ENCODE data around the gene TSPAN5. TPM values are rescaled to one million over a fixed set of nuclear protein-coding genes. Genes with fewer than 3 reads are reported as not detected.

Gene TSPAN5
- total RNA-seq, 2 experiments from 2014 or later = 1.8 to 2.8 TPM

DNA sequence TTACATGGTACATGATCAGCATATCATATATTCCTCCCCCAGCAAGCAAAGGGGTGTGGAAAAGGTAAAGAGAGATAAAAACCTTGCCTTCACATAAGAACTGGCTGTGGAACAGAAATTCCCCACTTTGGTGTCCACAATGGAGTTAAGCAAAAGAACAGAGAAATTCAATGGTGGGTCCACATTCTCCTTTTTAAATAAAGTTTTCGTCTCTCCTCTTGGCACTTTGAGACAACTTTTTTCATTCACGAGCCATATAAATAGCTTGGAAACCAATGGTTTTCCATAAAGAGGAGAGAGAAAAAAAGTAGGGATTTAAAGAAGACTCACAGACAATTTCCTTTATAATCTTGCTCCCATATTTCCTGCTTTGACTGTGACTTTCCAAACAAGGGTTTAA, 148.1 kb downstream of the TSPAN5 start:
- H3K27me3 ChIP-seq (ENCODE audit: control insufficient read depth in 1 of 2, insufficient read depth in 2 of 2, low read length in 2 of 2) = no peaks in the 10 kb centered on the region
- ChIA-PET CTCF (interaction anchor here (0.6 kb wide), 1 partner anchor 24 kb away, joined by 5 read pairs; no protein-coding TSS in a partner anchor), POLR2A (no interaction called here)
- no peaks in the 10 kb centered on the region for H3K27me3 Mint-ChIP-seq
- H3K9me3 Mint-ChIP-seq = no peaks in the 10 kb centered on the region
- intact Hi-C loops (cut with DNase I, micrococcal nuclease) = no loop called here
- peaks cover 13% of the 10 kb centered on the region for H3K4me1 Mint-ChIP-seq (ENCODE audit: low read depth)
- no peaks in the 10 kb centered on the region for H3K9me3 ChIP-seq (ENCODE audit: control insufficient read depth in 1 of 2, insufficient read depth in 1 of 2, low read length in 2 of 2)
- TF ChIP-seq, protein P1, sequence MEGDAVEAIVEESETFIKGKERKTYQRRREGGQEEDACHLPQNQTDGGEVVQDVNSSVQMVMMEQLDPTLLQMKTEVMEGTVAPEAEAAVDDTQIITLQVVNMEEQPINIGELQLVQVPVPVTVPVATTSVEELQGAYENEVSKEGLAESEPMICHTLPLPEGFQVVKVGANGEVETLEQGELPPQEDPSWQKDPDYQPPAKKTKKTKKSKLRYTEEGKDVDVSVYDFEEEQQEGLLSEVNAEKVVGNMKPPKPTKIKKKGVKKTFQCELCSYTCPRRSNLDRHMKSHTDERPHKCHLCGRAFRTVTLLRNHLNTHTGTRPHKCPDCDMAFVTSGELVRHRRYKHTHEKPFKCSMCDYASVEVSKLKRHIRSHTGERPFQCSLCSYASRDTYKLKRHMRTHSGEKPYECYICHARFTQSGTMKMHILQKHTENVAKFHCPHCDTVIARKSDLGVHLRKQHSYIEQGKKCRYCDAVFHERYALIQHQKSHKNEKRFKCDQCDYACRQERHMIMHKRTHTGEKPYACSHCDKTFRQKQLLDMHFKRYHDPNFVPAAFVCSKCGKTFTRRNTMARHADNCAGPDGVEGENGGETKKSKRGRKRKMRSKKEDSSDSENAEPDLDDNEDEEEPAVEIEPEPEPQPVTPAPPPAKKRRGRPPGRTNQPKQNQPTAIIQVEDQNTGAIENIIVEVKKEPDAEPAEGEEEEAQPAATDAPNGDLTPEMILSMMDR (IDR thresholded peaks at IDR 0.05) = no peak
- no peak overlapping the region for H3K27ac ChIP-seq (ENCODE audit: low read depth in 1 of 2, low read length in 2 of 2)
- H3K4me3 Mint-ChIP-seq = no peak overlapping the region
- no peak for DNase-seq
- H3K36me3 ChIP-seq (ENCODE audit: insufficient read depth, low read length) = no peaks in the 10 kb centered on the region
- no peak overlapping the region for H3K27ac Mint-ChIP-seq
- no peak for ATAC-seq (ENCODE audit: poor library complexity)
- no peak overlapping the region for H3K4me3 ChIP-seq (ENCODE audit: low read length)
- peaks cover 9% of the 10 kb centered on the region for H3K36me3 Mint-ChIP-seq (ENCODE audit: low read depth)
- H3K4me1 ChIP-seq (ENCODE audit: insufficient read depth, low read length) = peaks cover 8% of the 10 kb centered on the region

DNA sequence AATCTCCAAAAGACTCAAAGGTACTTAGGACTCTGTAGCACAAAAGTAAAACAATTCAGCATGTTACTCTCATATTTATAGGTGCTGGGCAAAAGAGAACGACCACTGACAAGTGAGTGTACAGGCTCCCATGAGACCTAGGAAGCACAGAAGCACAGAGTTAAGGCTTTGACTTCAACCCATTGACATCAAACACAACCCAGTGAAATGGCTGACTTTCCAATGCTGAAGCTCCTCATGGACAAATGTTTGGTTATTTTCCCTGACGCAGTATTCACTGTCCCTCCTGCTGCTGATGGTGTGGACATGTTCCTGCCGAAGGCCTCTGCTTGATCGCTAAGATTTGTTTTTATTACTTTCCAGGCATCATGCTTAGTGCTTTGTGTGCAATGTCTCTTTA, 148.7 kb downstream of the TSPAN5 start:
- peaks cover 3% of the 10 kb centered on the region for H3K4me1 ChIP-seq (ENCODE audit: insufficient read depth, low read length)
- intact Hi-C loops (cut with DNase I, micrococcal nuclease) = no loop called here
- POLR2A ChIA-PET = no interaction called here
- no peak for DNase-seq
- no peaks in the 10 kb centered on the region for H3K9me3 ChIP-seq (ENCODE audit: control insufficient read depth in 1 of 2, insufficient read depth in 1 of 2, low read length in 2 of 2)
- TF ChIP-seq, protein P1 (IDR thresholded peaks at IDR 0.05) = no peak
- no peaks in the 10 kb centered on the region for H3K27me3 ChIP-seq (ENCODE audit: control insufficient read depth in 1 of 2, insufficient read depth in 2 of 2, low read length in 2 of 2)
- H3K27ac Mint-ChIP-seq = no peak overlapping the region
- no peaks in the 10 kb centered on the region for H3K9me3 Mint-ChIP-seq
- CTCF ChIA-PET = no interaction called here
- no peak overlapping the region for H3K4me3 ChIP-seq (ENCODE audit: low read length)
- no peak overlapping the region for H3K27ac ChIP-seq (ENCODE audit: low read depth in 1 of 2, low read length in 2 of 2)
- ATAC-seq (ENCODE audit: poor library complexity) = no peak
- no peaks in the 10 kb centered on the region for H3K36me3 ChIP-seq (ENCODE audit: insufficient read depth, low read length)
- peaks cover 10% of the 10 kb centered on the region for H3K4me1 Mint-ChIP-seq (ENCODE audit: low read depth)
- peaks cover 9% of the 10 kb centered on the region for H3K36me3 Mint-ChIP-seq (ENCODE audit: low read depth)
- no peaks in the 10 kb centered on the region for H3K27me3 Mint-ChIP-seq
- H3K4me3 Mint-ChIP-seq = no peak overlapping the region

GRCh38 chr4:98508829-98509598, 149.4 kb downstream of the TSPAN5 start:
- intact Hi-C loops (cut with DNase I, micrococcal nuclease) = no loop called here
- ATAC-seq (ENCODE audit: poor library complexity) (no peak), DNase-seq (no peak)
- peaks cover 10% of the 10 kb centered on the region for H3K4me1 Mint-ChIP-seq (ENCODE audit: low read depth)
- H3K36me3 Mint-ChIP-seq (ENCODE audit: low read depth) = peaks cover 9% of the 10 kb centered on the region
- no peaks in the 10 kb centered on the region for H3K9me3 Mint-ChIP-seq
- Histone ChIP-seq H3K4me3 (ENCODE audit: low read length) (no peak overlapping the region), H3K27me3 (ENCODE audit: control insufficient read depth in 1 of 2, insufficient read depth in 2 of 2, low read length in 2 of 2) (no peaks in the 10 kb centered on the region), H3K27ac (ENCODE audit: low read depth in 1 of 2, low read length in 2 of 2) (no peak overlapping the region), H3K9me3 (ENCODE audit: control insufficient read depth in 1 of 2, insufficient read depth in 1 of 2, low read length in 2 of 2) (no peaks in the 10 kb centered on the region), H3K4me1 (ENCODE audit: insufficient read depth, low read length) (peaks cover 3% of the 10 kb centered on the region), H3K36me3 (ENCODE audit: insufficient read depth, low read length) (no peaks in the 10 kb centered on the region)
- no peaks in the 10 kb centered on the region for H3K27me3 Mint-ChIP-seq
- ChIA-PET CTCF (no interaction called here), POLR2A (no interaction called here)
- H3K4me3 Mint-ChIP-seq = no peak overlapping the region
- no peak overlapping the region for H3K27ac Mint-ChIP-seq
- TF ChIP-seq, protein P1 (IDR thresholded peaks at IDR 0.05) = no peak
